Kidney (tissue), 14 donors: ENCODE measurements around the gene NDUFS4. TPM values are rescaled to one million over a fixed set of nuclear protein-coding genes. Genes with fewer than 3 reads are reported as not detected.

Experiments used
- DNase-seq, 5 donors: peaks; one replicate each; pipeline ENCODE4 v3.0.0-alpha.2; 2013 to 2020
- FAIRE-seq: peaks from 2 replicates; lab custom pipeline; 2012; peaks lifted over from hg19 to GRCh38; lab: Jason Lieb, UNC
- H3K27ac ChIP-seq, 2 donors: one replicate each; pipeline ENCODE4 v1.7.0; 2013; ENCODE audit warnings: low read depth in 2 of 2, low read length in 2 of 2, inconsistent platforms in 1 of 2
- H3K27me3 ChIP-seq: one replicate; pipeline ENCODE4 v1.7.1; 2013; ENCODE audit warnings: low read length, inconsistent platforms; ENCODE audit not compliant: control insufficient read depth, insufficient read depth
- H3K36me3 ChIP-seq, 3 donors: one replicate each; pipeline versions ENCODE4 v1.7.0 to v1.7.1; 2013; ENCODE audit warnings: low read length in 3 of 3, control low read depth in 1 of 3, inconsistent platforms in 1 of 3; ENCODE audit not compliant: insufficient read depth in 3 of 3, control insufficient read depth in 2 of 3
- H3K4me1 ChIP-seq, 3 donors: one replicate each; pipeline versions ENCODE4 v1.7.0 to v1.7.1; 2013; ENCODE audit warnings: low read length in 3 of 3, inconsistent platforms in 1 of 3, low read depth in 1 of 3; ENCODE audit not compliant: control insufficient read depth in 2 of 3, insufficient read depth in 2 of 3
- H3K4me3 ChIP-seq, 3 donors: one replicate each; pipeline versions ENCODE4 v1.7.0 to v1.8.1; 2013; ENCODE audit warnings: low read length in 3 of 3, control low read depth in 1 of 3, inconsistent platforms in 1 of 3
- H3K9ac ChIP-seq, 3 donors: one replicate each; pipeline versions ENCODE4 v1.7.0 to v1.7.1; 2013; ENCODE audit warnings: low read length in 3 of 3, control low read depth in 1 of 3, inconsistent platforms in 1 of 3
- H3K9me3 ChIP-seq, 3 donors: one replicate each; pipeline versions ENCODE4 v1.7.0 to v1.7.1; 2013; ENCODE audit warnings: low read length in 3 of 3, control low read depth in 1 of 3, inconsistent platforms in 1 of 3; ENCODE audit not compliant: control insufficient read depth in 2 of 3, insufficient read depth in 1 of 3
- intact Hi-C: fragments of 100-400 bp; cut with DNase I; formaldehyde crosslinking; loops from one replicate; pipeline ENCODE4 v1.11.1; 2022
- polyA plus RNA-seq: library from polyadenylated mRNA; stranded (reverse); fragments of 350-450 nt; fragmentation: Illumina TruSeq; extraction: RNeasy Lipid Tissue Mini Kit (QIAGEN cat#74804); gene quantifications from one replicate; pipeline ENCODE4 v1.2.3, GENCODE V29; 2014; ENCODE audit warnings: low read depth, low replicate concordance; ENCODE audit not compliant: insufficient read depth
- total RNA-seq: library from RNA; stranded (reverse); fragmentation: NEBNext Ultra II Directional; extraction: Animal tissue kit (Norgen Biotek cat#: 25700); gene quantifications from one replicate; pipeline ENCODE4 v1.2.1, GENCODE V29; 2021
- TF ChIP-seq, protein P1 (sequence below): IDR thresholded peaks from 3 replicates; pipeline ENCODE4 v1.5.1; 2012; ENCODE audit warnings: mild to moderate bottlenecking, moderate library complexity, borderline replicate concordance; ENCODE audit not compliant: insufficient read depth; ENCODE audit errors: extremely low read depth
- donor health status: control.
- donor health status: control.
- donor health status: control.
- donor health status: control.
- donor health status: control.
- donor health status: DM: yes; HTN: yes; CAD: no.
- donor health status: Normal renal cell carcinoma (clear cell type).

Gene NDUFS4
- total and polyA plus RNA-seq, 2 donors from 2014 or later = 73.9 to 219 TPM

GRCh38 chr5:53597894-53598293 lies 37.5 kb downstream of the NDUFS4 start:
- no peaks in the 10 kb centered on the region for H3K36me3 ChIP-seq
- H3K4me3 ChIP-seq = no peak overlapping the region
- H3K9ac ChIP-seq = no peak overlapping the region
- no peaks in the 10 kb centered on the region for H3K27me3 ChIP-seq
- FAIRE-seq (no peak), DNase-seq (no peak)
- TF ChIP-seq, protein P1, sequence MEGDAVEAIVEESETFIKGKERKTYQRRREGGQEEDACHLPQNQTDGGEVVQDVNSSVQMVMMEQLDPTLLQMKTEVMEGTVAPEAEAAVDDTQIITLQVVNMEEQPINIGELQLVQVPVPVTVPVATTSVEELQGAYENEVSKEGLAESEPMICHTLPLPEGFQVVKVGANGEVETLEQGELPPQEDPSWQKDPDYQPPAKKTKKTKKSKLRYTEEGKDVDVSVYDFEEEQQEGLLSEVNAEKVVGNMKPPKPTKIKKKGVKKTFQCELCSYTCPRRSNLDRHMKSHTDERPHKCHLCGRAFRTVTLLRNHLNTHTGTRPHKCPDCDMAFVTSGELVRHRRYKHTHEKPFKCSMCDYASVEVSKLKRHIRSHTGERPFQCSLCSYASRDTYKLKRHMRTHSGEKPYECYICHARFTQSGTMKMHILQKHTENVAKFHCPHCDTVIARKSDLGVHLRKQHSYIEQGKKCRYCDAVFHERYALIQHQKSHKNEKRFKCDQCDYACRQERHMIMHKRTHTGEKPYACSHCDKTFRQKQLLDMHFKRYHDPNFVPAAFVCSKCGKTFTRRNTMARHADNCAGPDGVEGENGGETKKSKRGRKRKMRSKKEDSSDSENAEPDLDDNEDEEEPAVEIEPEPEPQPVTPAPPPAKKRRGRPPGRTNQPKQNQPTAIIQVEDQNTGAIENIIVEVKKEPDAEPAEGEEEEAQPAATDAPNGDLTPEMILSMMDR = no peak
- peaks cover 0 to 6% (median 0%) of the 10 kb centered on the region in 3 donors for H3K4me1 ChIP-seq
- no peaks in the 10 kb centered on the region for H3K9me3 ChIP-seq
- intact Hi-C loops = no loop called here
- H3K27ac ChIP-seq = no peak overlapping the region

- Histone ChIP-seq H3K36me3 (peaks cover 2 to 5% (median 3%) of the 10 kb centered on the region in 3 donors), H3K27me3 (no peaks in the 10 kb centered on the region), H3K9me3 (no peaks in the 10 kb centered on the region), H3K4me3 (no peak overlapping the region), H3K4me1 (peaks cover 0 to 11% (median 0%) of the 10 kb centered on the region in 3 donors), H3K9ac (no peak overlapping the region), H3K27ac (no peak overlapping the region)
- TF ChIP-seq, protein P1 = no peak
- DNase-seq = no peak
- intact Hi-C loops = no loop called here
- no peak for FAIRE-seq
These were observed 41.1 kb downstream of the NDUFS4 start for GRCh38 chr5:53601570-53601969.

- peak in 2 of 5 donors; percentile 8 to 21 for DNase-seq
- no peak overlapping the region for H3K27ac ChIP-seq
- no peak overlapping the region for H3K4me3 ChIP-seq
- intact Hi-C loops = no loop called here
- peaks cover 0 to 11% (median 0%) of the 10 kb centered on the region in 3 donors for H3K4me1 ChIP-seq
- no peak for FAIRE-seq
- peaks cover 2 to 5% (median 3%) of the 10 kb centered on the region in 3 donors for H3K36me3 ChIP-seq
- TF ChIP-seq, protein P1 = no peak
- no peak overlapping the region for H3K9ac ChIP-seq
- H3K27me3 ChIP-seq = no peaks in the 10 kb centered on the region
- H3K9me3 ChIP-seq = no peaks in the 10 kb centered on the region
These were observed 42.7 kb downstream of the NDUFS4 start for GRCh38 chr5:53603009-53603687.

GRCh38 chr5:53604309-53604708 lies 43.9 kb downstream of the NDUFS4 start:
- intact Hi-C loops = no loop called here
- Histone ChIP-seq H3K36me3 (peaks cover 2 to 5% (median 3%) of the 10 kb centered on the region in 3 donors), H3K27ac (no peak overlapping the region), H3K4me1 (peaks cover 0 to 11% (median 0%) of the 10 kb centered on the region in 3 donors), H3K9me3 (no peaks in the 10 kb centered on the region), H3K27me3 (no peaks in the 10 kb centered on the region), H3K4me3 (no peak overlapping the region), H3K9ac (no peak overlapping the region)
- FAIRE-seq (no peak), DNase-seq (no peak)
- TF ChIP-seq, protein P1 = no peak
